ENCODE data around the gene MTHFS. TPM values are rescaled to one million over a fixed set of nuclear protein-coding genes. Genes with fewer than 3 reads are reported as not detected.

Gene MTHFS
- total RNA-seq, 2 donors from 2014 or later, result 8.0 to 12.0 TPM

GRCh38 chr15:79863886-79864285 lies 32.9 kb downstream of the MTHFS start:
- TF ChIP-seq CTCF (IDR thresholded peaks at IDR 0.05), result no peak
- DNase-seq (ENCODE audit: low spot score), result no peak
- Histone ChIP-seq H3K36me3 (no peaks in the 10 kb centered on the region), H3K4me3 (no peak overlapping the region), H3K9me3 (no peaks in the 10 kb centered on the region), H3K27ac (no peak overlapping the region), H3K27me3 (no peaks in the 10 kb centered on the region), H3K4me1 (no peaks in the 10 kb centered on the region)

- Histone ChIP-seq H3K4me3 (no peak overlapping the region), H3K27me3 (no peaks in the 10 kb centered on the region), H3K4me1 (no peaks in the 10 kb centered on the region), H3K9me3 (no peaks in the 10 kb centered on the region), H3K27ac (no peak overlapping the region), H3K36me3 (no peaks in the 10 kb centered on the region)
- TF ChIP-seq CTCF (IDR thresholded peaks at IDR 0.05), result no peak
- no peak for DNase-seq (ENCODE audit: low spot score)
Observed at GRCh38 chr15:79862191-79862590, 34.6 kb downstream of the MTHFS start.

GRCh38 chr15:79860661-79861060 lies 36.2 kb downstream of the MTHFS start:
- Histone ChIP-seq H3K36me3 (no peaks in the 10 kb centered on the region), H3K4me3 (no peak overlapping the region), H3K4me1 (no peaks in the 10 kb centered on the region), H3K27ac (no peak overlapping the region), H3K9me3 (no peaks in the 10 kb centered on the region), H3K27me3 (no peaks in the 10 kb centered on the region)
- DNase-seq (ENCODE audit: low spot score), result no peak
- TF ChIP-seq CTCF (IDR thresholded peaks at IDR 0.05), result no peak

GRCh38 chr15:79858469-79858868 lies 38.3 kb downstream of the MTHFS start:
- Histone ChIP-seq H3K4me1 (no peaks in the 10 kb centered on the region), H3K27me3 (no peaks in the 10 kb centered on the region), H3K36me3 (no peaks in the 10 kb centered on the region), H3K27ac (no peak overlapping the region), H3K9me3 (no peaks in the 10 kb centered on the region), H3K4me3 (no peak overlapping the region)
- no peak for DNase-seq (ENCODE audit: low spot score)
- TF ChIP-seq CTCF (IDR thresholded peaks at IDR 0.05), result peak in 1 of 2 donors; percentile 33

GRCh38 chr15:79853492-79854328 lies 43.1 kb downstream of the MTHFS start:
- Histone ChIP-seq H3K36me3 (no peaks in the 10 kb centered on the region), H3K27me3 (no peaks in the 10 kb centered on the region), H3K4me3 (no peak overlapping the region), H3K9me3 (no peaks in the 10 kb centered on the region), H3K27ac (no peak overlapping the region), H3K4me1 (no peaks in the 10 kb centered on the region)
- peak; percentile 85 to 95 for TF ChIP-seq CTCF (IDR thresholded peaks at IDR 0.05)
- DNase-seq (ENCODE audit: low spot score), result peak; percentile 64

GRCh38 chr15:79849789-79850188 lies 47.0 kb downstream of the MTHFS start:
- Histone ChIP-seq H3K4me3 (no peak overlapping the region), H3K27me3 (no peaks in the 10 kb centered on the region), H3K27ac (no peak overlapping the region), H3K4me1 (no peaks in the 10 kb centered on the region), H3K9me3 (no peaks in the 10 kb centered on the region), H3K36me3 (no peaks in the 10 kb centered on the region)
- DNase-seq (ENCODE audit: low spot score), result no peak
- TF ChIP-seq CTCF (IDR thresholded peaks at IDR 0.05), result peak in 1 of 2 donors; percentile 55

All from right atrium auricular region (tissue), 2 donors.